NT2/D1 (cell line): Measurements from ENCODE around the gene AMIGO3.

Experiments used
- SUZ12 ChIP-seq: IDR thresholded peaks from 2 replicates; pipeline ENCODE4 v1.6.1; 2011; ENCODE audit not compliant: insufficient read length, insufficient read depth; ENCODE audit errors: extremely low read depth
- YY1 ChIP-seq: IDR thresholded peaks from 2 replicates; pipeline ENCODE4 v1.6.1; 2011; ENCODE audit not compliant: insufficient read length, insufficient read depth

GRCh38 chr3:49745986-49746385 is 26.5 kb upstream of the AMIGO3 start:
- TF ChIP-seq YY1, result no peak
- TF ChIP-seq SUZ12, result no peak
